ENCODE results near the gene CEBPA. TPM values are rescaled to one million over a fixed set of nuclear protein-coding genes. Genes with fewer than 3 reads are reported as not detected.

Gene CEBPA
- total RNA-seq, 1 experiment from 2014 or later: 3.2 TPM

DNA sequence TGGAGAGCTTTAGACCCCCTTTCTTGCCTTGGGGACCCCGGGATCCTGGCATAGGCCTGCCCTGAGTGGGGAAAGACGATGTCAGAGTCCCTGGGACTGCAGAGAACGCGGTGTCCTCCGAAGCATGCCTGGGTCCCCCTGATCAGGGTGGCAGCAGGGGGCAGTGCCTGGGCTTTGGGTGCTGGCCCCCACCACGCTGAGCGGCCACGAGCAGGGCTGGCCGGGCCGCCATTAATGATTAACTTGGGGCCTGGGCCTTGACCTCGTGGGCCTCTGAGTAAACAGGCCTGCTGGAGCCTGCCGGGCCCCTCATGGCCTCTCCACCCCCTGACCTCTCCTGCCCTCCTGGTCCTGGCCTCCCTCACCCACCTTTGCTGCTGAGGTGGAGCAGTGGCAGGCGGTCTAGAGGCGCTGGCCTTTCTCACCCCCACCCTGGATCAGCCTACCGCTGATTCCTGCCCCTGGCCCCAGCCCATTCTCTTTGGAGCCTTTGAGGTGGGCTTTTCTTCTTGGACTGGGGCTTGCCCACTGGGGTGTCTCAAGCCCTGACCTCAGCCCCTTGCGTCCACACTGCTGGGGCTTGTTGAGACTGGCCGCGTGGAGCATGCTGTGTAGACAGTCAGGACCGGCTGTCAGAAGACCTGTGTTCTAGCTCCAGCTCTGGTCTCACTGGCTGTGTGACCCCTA is 26.3 kb downstream of the CEBPA start:
- H3K9ac ChIP-seq (ENCODE audit: extremely low read depth, insufficient read length, low read length): no peak overlapping the region
- H2BK20ac ChIP-seq (ENCODE audit: low read depth, low read length, poor library complexity, severe bottlenecking): no peak overlapping the region
- no peak for DNase-seq
- Mint-ChIP-seq H3K4me3 (no peak overlapping the region), H3K27me3 (ENCODE audit: low read depth) (peaks cover 1% of the 10 kb centered on the region; the same call in 1 of the 2 replicates), H3K27ac (no peak overlapping the region), H3K4me1 (peaks cover 29 to 44% of the 10 kb centered on the region in 2 experiments), H3K36me3 (ENCODE audit: insufficient read depth in 1 of 3, low read depth in 3 of 3) (no peaks in the 10 kb centered on the region), H3K9me3 (no peaks in the 10 kb centered on the region; a peak in 1 of 5 replicates)
- H3K4ac ChIP-seq (ENCODE audit: low read depth, low read length): no peak overlapping the region
- H2AFZ ChIP-seq (ENCODE audit: low read length): no peak overlapping the region
- no peak overlapping the region for H4K91ac ChIP-seq (ENCODE audit: insufficient read length, low read depth, low read length)
- H3K79me2 ChIP-seq (ENCODE audit: insufficient read depth, low read length): no peaks in the 10 kb centered on the region
- TF ChIP-seq, protein P1, sequence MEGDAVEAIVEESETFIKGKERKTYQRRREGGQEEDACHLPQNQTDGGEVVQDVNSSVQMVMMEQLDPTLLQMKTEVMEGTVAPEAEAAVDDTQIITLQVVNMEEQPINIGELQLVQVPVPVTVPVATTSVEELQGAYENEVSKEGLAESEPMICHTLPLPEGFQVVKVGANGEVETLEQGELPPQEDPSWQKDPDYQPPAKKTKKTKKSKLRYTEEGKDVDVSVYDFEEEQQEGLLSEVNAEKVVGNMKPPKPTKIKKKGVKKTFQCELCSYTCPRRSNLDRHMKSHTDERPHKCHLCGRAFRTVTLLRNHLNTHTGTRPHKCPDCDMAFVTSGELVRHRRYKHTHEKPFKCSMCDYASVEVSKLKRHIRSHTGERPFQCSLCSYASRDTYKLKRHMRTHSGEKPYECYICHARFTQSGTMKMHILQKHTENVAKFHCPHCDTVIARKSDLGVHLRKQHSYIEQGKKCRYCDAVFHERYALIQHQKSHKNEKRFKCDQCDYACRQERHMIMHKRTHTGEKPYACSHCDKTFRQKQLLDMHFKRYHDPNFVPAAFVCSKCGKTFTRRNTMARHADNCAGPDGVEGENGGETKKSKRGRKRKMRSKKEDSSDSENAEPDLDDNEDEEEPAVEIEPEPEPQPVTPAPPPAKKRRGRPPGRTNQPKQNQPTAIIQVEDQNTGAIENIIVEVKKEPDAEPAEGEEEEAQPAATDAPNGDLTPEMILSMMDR (conservative IDR thresholded peaks at IDR 0.05): no peak
- no peak overlapping the region for H2BK120ac ChIP-seq (ENCODE audit: low read depth, low read length, poor library complexity, severe bottlenecking)
- no peak overlapping the region for H2AK5ac ChIP-seq (ENCODE audit: insufficient read length, low read length)
- H3K4me1 ChIP-seq (ENCODE audit: insufficient read depth, low read length): no peaks in the 10 kb centered on the region
- H3K23ac ChIP-seq (ENCODE audit: insufficient read length, low read depth, low read length): no peak overlapping the region
- H3K4me2 ChIP-seq (ENCODE audit: insufficient read depth, insufficient read length, low read length): no peak overlapping the region
- no peak overlapping the region for H2BK5ac ChIP-seq (ENCODE audit: insufficient read length, low read length)
- H3K79me1 ChIP-seq (ENCODE audit: insufficient read depth, low read depth, low read length, poor library complexity, severe bottlenecking): no peaks in the 10 kb centered on the region
- no peak overlapping the region for H3K14ac ChIP-seq (ENCODE audit: insufficient read depth, low read length)
- no peak overlapping the region for H2BK15ac ChIP-seq (ENCODE audit: low read depth, low read length)
- H3K27me3 ChIP-seq (ENCODE audit: insufficient read depth, low read length): no peaks in the 10 kb centered on the region
- H4K5ac ChIP-seq (ENCODE audit: insufficient read length, low read depth, low read length): no peak overlapping the region
- no peaks in the 10 kb centered on the region for H4K20me1 ChIP-seq (ENCODE audit: control insufficient read depth, insufficient read depth, insufficient read length)
- no peak overlapping the region for H4K8ac ChIP-seq (replicated peaks; ENCODE audit: insufficient read length, low read depth, low read length)
- no CpG with 5 or more reads among the region's 19 CpGs for WGBS (ENCODE audit: extremely low coverage, insufficient read length, low lambda C conversion rate)
- no peak overlapping the region for H3T11ph ChIP-seq (ENCODE audit: low read length)
- H3K18ac ChIP-seq (ENCODE audit: insufficient read length, low read depth, low read length): no peak overlapping the region
- no peak overlapping the region for H3K27ac ChIP-seq (ENCODE audit: insufficient read length, low read depth, low read length)
- H3K23me2 ChIP-seq (ENCODE audit: insufficient read length, low read depth, low read length, poor library complexity, severe bottlenecking): no peaks in the 10 kb centered on the region
- H3K56ac ChIP-seq (ENCODE audit: insufficient read length, low read depth, low read length): no peak overlapping the region
- H3K9me3 ChIP-seq (ENCODE audit: control insufficient read depth, low read depth, low read length): no peaks in the 10 kb centered on the region
- no peak overlapping the region for H2BK12ac ChIP-seq (ENCODE audit: insufficient read length, low read depth, low read length)

All from H9 (cell line).